Measurements from ENCODE around the gene AFF3. TPM values are rescaled to one million over a fixed set of nuclear protein-coding genes. Genes with fewer than 3 reads are reported as not detected.

Gene AFF3
- total RNA-seq, 1 experiment from 2014 or later: 0.05 TPM

DNA sequence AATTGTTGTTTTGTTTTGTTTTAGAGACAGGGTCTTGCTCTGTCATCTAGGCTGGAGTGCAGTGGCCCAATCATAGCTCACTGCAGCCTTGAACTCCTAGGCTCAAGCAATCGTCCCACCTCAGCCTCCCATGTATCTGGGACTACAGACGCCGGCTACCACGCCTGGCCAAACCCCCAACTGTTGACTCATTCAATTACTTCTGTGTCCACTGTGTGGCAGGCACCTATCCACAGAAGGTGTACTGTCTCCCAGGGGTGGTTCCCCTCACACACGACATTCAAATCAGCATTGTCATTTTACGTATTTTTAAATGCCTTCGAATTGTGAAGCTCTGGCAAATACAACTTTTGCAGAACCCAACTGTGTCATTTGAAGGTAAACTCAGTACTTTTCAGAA lies 464.6 kb downstream of the AFF3 start:
- no peak overlapping the region for H3K4me3 ChIP-seq (ENCODE audit: low read depth, low read length)
- Mint-ChIP-seq H3K27ac (ENCODE audit: unreplicated experiment) (no peak overlapping the region), H3K9me3 (ENCODE audit: unreplicated experiment) (no peaks in the 10 kb centered on the region), H3K36me3 (ENCODE audit: insufficient read depth, unreplicated experiment) (no peaks in the 10 kb centered on the region), H3K4me1 (ENCODE audit: low read depth, unreplicated experiment) (no peaks in the 10 kb centered on the region), H3K27me3 (ENCODE audit: insufficient read depth, unreplicated experiment) (no peaks in the 10 kb centered on the region), H3K4me3 (ENCODE audit: unreplicated experiment) (no peak overlapping the region)
- intact Hi-C loops (cut with micrococcal nuclease; ENCODE audit: unreplicated experiment): no loop called here
- BruUV-seq (replicated peaks): no TSS peak
- no peaks in the 10 kb centered on the region; the same call in 1 of the 2 replicates for H3K27me3 ChIP-seq (replicated peaks; ENCODE audit: control insufficient read depth, insufficient read depth, low read length)
- no peaks in the 10 kb centered on the region for H3K9me3 ChIP-seq
- CTCF ChIA-PET: no interaction called here
- DNase-seq: no peak
- POLR2A ChIA-PET: no interaction called here
- TF ChIP-seq, protein P1, sequence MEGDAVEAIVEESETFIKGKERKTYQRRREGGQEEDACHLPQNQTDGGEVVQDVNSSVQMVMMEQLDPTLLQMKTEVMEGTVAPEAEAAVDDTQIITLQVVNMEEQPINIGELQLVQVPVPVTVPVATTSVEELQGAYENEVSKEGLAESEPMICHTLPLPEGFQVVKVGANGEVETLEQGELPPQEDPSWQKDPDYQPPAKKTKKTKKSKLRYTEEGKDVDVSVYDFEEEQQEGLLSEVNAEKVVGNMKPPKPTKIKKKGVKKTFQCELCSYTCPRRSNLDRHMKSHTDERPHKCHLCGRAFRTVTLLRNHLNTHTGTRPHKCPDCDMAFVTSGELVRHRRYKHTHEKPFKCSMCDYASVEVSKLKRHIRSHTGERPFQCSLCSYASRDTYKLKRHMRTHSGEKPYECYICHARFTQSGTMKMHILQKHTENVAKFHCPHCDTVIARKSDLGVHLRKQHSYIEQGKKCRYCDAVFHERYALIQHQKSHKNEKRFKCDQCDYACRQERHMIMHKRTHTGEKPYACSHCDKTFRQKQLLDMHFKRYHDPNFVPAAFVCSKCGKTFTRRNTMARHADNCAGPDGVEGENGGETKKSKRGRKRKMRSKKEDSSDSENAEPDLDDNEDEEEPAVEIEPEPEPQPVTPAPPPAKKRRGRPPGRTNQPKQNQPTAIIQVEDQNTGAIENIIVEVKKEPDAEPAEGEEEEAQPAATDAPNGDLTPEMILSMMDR (IDR thresholded peaks at IDR 0.05; ENCODE audit: insufficient read depth in 1 of 2, low read depth in 1 of 2, low read length in 1 of 2, severe bottlenecking in 1 of 2, unreplicated experiment in 1 of 2): no peak
- H3K4me1 ChIP-seq: no peaks in the 10 kb centered on the region
- H3K36me3 ChIP-seq (ENCODE audit: control insufficient read depth, insufficient read depth, low read length): no peaks in the 10 kb centered on the region

DNA sequence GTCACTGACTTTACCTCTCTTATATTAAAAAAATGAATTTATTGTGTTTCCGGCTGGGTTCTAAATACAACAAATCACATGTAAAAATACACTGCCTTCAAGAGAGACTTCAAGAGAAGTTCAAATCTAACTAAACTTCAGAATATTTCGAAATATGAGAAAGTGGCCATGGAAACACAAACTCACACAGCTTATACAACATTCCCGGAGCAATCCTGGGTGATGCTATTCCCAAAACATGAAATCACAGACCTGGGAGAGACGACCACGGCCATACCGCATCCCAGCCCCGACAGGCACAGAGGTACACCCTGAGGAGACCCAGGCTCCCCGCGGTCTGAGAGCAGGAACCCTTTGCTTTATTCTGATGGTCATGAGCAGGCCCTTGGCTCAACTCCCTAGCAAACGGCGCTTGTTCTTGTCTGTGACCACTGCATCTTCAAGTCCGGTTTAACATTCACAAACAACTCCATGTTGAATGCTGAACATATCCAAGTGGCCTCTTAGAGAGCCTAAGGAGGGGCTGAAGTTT lies 467.2 kb downstream of the AFF3 start:
- H3K4me3 ChIP-seq (ENCODE audit: low read depth, low read length): no peak overlapping the region
- no peaks in the 10 kb centered on the region; the same call in 1 of the 2 replicates for H3K27me3 ChIP-seq (replicated peaks; ENCODE audit: control insufficient read depth, insufficient read depth, low read length)
- ChIA-PET CTCF (interaction anchor here (0.6 kb wide), 1 partner anchor 26 kb away, joined by 3 read pairs; no protein-coding TSS in a partner anchor), POLR2A (no interaction called here)
- DNase-seq: no peak
- Mint-ChIP-seq H3K4me3 (ENCODE audit: unreplicated experiment) (no peak overlapping the region), H3K27me3 (ENCODE audit: insufficient read depth, unreplicated experiment) (peaks cover 3% of the 10 kb centered on the region), H3K36me3 (ENCODE audit: insufficient read depth, unreplicated experiment) (no peaks in the 10 kb centered on the region), H3K9me3 (ENCODE audit: unreplicated experiment) (no peaks in the 10 kb centered on the region), H3K4me1 (ENCODE audit: low read depth, unreplicated experiment) (no peaks in the 10 kb centered on the region), H3K27ac (ENCODE audit: unreplicated experiment) (no peak overlapping the region)
- H3K36me3 ChIP-seq (ENCODE audit: control insufficient read depth, insufficient read depth, low read length): no peaks in the 10 kb centered on the region
- TF ChIP-seq, protein P1 (IDR thresholded peaks at IDR 0.05; ENCODE audit: insufficient read depth in 1 of 2, low read depth in 1 of 2, low read length in 1 of 2, severe bottlenecking in 1 of 2, unreplicated experiment in 1 of 2): no peak
- H3K9me3 ChIP-seq: no peaks in the 10 kb centered on the region
- H3K4me1 ChIP-seq: no peaks in the 10 kb centered on the region
- no TSS peak for BruUV-seq (replicated peaks)
- intact Hi-C loops (cut with micrococcal nuclease; ENCODE audit: unreplicated experiment): no loop called here

DNA sequence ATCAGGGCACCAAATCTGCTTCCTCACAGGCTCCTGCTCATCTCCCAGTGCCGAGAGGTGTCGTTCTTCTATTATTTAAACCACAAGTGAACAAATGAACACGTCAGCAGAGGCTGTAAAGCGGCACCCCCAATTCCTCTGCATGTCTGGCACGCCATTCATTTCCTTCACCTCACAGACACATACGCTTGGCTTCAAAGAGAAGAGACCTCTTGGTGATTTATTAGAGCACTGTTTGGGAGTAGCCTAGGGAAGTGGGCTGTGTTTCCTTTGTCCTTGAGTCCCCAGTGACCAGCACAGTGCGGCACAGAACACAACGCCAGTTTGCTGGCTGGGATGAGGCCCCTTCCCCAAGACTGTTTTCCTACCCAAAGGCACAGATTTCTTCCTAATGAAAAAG lies 468.3 kb downstream of the AFF3 start:
- ChIA-PET CTCF (no interaction called here), POLR2A (no interaction called here)
- H3K9me3 Mint-ChIP-seq (ENCODE audit: unreplicated experiment): no peaks in the 10 kb centered on the region
- TF ChIP-seq, protein P1 (IDR thresholded peaks at IDR 0.05; ENCODE audit: insufficient read depth in 1 of 2, low read depth in 1 of 2, low read length in 1 of 2, severe bottlenecking in 1 of 2, unreplicated experiment in 1 of 2): no peak
- no peaks in the 10 kb centered on the region for H3K4me1 ChIP-seq
- peaks cover 3% of the 10 kb centered on the region for H3K27me3 Mint-ChIP-seq (ENCODE audit: insufficient read depth, unreplicated experiment)
- no peak overlapping the region for H3K4me3 Mint-ChIP-seq (ENCODE audit: unreplicated experiment)
- intact Hi-C loops (cut with micrococcal nuclease; ENCODE audit: unreplicated experiment): no loop called here
- H3K4me3 ChIP-seq (ENCODE audit: low read depth, low read length): no peak overlapping the region
- DNase-seq: no peak
- H3K36me3 ChIP-seq (ENCODE audit: control insufficient read depth, insufficient read depth, low read length): no peaks in the 10 kb centered on the region
- no peaks in the 10 kb centered on the region for H3K9me3 ChIP-seq
- no TSS peak for BruUV-seq (replicated peaks)
- H3K27ac Mint-ChIP-seq (ENCODE audit: unreplicated experiment): no peak overlapping the region
- H3K4me1 Mint-ChIP-seq (ENCODE audit: low read depth, unreplicated experiment): no peaks in the 10 kb centered on the region
- H3K36me3 Mint-ChIP-seq (ENCODE audit: insufficient read depth, unreplicated experiment): no peaks in the 10 kb centered on the region
- no peaks in the 10 kb centered on the region; the same call in 1 of the 2 replicates for H3K27me3 ChIP-seq (replicated peaks; ENCODE audit: control insufficient read depth, insufficient read depth, low read length)
